Skeletal muscle tissue (tissue), 4 donors: ENCODE measurements around the gene AKR1D1. TPM values are rescaled to one million over a fixed set of nuclear protein-coding genes. Genes with fewer than 3 reads are reported as not detected.
"Not testable (repeated sequence)": the region's sequence is repeated elsewhere in the genome, so short reads cannot be mapped to it uniquely, and the experiment has no call there.

Experiments used
- H3K27ac ChIP-seq: one replicate; pipeline ENCODE4 v1.7.0; 2013; ENCODE audit warnings: mild to moderate bottlenecking, low read depth, low read length, inconsistent platforms
- H3K27me3 ChIP-seq, 3 donors: one replicate each; pipeline ENCODE4 v1.7.0; 2013; ENCODE audit warnings: low read length in 3 of 3; ENCODE audit not compliant: control insufficient read depth in 3 of 3, insufficient read depth in 3 of 3
- H3K36me3 ChIP-seq, 3 donors: one replicate each; pipeline ENCODE4 v1.7.0; 2013; ENCODE audit warnings: low read length in 3 of 3; ENCODE audit not compliant: control insufficient read depth in 3 of 3, insufficient read depth in 3 of 3
- H3K4me1 ChIP-seq, 3 donors: one replicate each; pipeline ENCODE4 v1.7.0; 2013; ENCODE audit warnings: low read length in 3 of 3, mild to moderate bottlenecking in 3 of 3; ENCODE audit not compliant: control insufficient read depth in 3 of 3, insufficient read depth in 3 of 3
- H3K4me3 ChIP-seq, 3 donors: one replicate each; pipeline ENCODE4 v1.7.0; 2013; ENCODE audit warnings: low read length in 3 of 3
- H3K9ac ChIP-seq, 3 donors: one replicate each; pipeline ENCODE4 v1.7.0; 2013; ENCODE audit warnings: low read length in 3 of 3, mild to moderate bottlenecking in 3 of 3, moderate library complexity in 2 of 3, low read depth in 1 of 3
- H3K9me3 ChIP-seq, 3 donors: one replicate each; pipeline ENCODE4 v1.7.0; 2013; ENCODE audit warnings: low read length in 3 of 3; ENCODE audit not compliant: control insufficient read depth in 3 of 3
- total RNA-seq: library from RNA; depleted of rRNA; stranded (reverse); fragments of >200 nt; gene quantifications from one replicate; pipeline ENCODE4 v1.2.3, GENCODE V29; 2014
- donor health status: Osteomylitis.

AKR1D1 gene
- total RNA-seq, 1 donor from 2014 or later: not detected

GRCh38 chr7:138067774-138068173 lies 8.5 kb upstream of the AKR1D1 start:
- H3K9me3 ChIP-seq: no peaks in the 10 kb centered on the region
- no peaks in the 10 kb centered on the region for H3K4me1 ChIP-seq
- no peak overlapping the region for H3K9ac ChIP-seq
- H3K27me3 ChIP-seq: peaks cover 0 to 3% (median 2%) of the 10 kb centered on the region in 3 donors
- no peak overlapping the region for H3K27ac ChIP-seq
- no peak overlapping the region for H3K4me3 ChIP-seq
- H3K36me3 ChIP-seq: no peaks in the 10 kb centered on the region

GRCh38 chr7:138070908-138071307 lies 5.4 kb upstream of the AKR1D1 start:
- H3K27ac ChIP-seq: no peak overlapping the region

DNA sequence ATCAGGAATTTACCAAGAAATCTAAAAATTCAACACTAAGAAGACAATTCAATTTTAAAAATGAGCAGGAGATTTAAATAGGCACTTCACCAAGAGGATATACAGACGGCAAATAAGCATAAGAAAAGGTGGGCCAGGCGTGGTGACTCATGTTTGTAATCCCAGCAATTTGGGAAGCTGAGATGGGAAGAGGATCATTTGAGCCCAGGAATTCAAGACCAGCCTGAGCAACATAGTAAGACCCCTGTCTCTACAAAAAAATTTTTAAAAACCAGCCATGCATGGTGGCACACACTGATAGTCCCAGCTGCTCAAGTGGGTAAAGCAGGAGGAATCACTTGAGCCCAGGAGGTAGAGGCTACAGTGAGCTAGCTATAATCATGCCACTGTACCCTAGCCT lies 3.5 kb upstream of the AKR1D1 start:
- no peaks in the 10 kb centered on the region for H3K4me1 ChIP-seq
- H3K9me3 ChIP-seq: no peaks in the 10 kb centered on the region
- H3K4me3 ChIP-seq: no peak overlapping the region
- no peak overlapping the region for H3K27ac ChIP-seq
- H3K36me3 ChIP-seq: no peaks in the 10 kb centered on the region
- no peak overlapping the region for H3K9ac ChIP-seq
- no peaks in the 10 kb centered on the region for H3K27me3 ChIP-seq

More at GRCh38 chr7:138070908-138071307, 5.4 kb upstream of the AKR1D1 start:
- no peaks in the 10 kb centered on the region for H3K36me3 ChIP-seq
- no peak overlapping the region for H3K9ac ChIP-seq
- H3K27me3 ChIP-seq: no peaks in the 10 kb centered on the region
- H3K4me1 ChIP-seq: no peaks in the 10 kb centered on the region
- no peaks in the 10 kb centered on the region for H3K9me3 ChIP-seq
- H3K4me3 ChIP-seq: no peak overlapping the region

- Histone ChIP-seq H3K9me3 (no peaks in the 10 kb centered on the region), H3K27me3 (no peaks in the 10 kb centered on the region), H3K36me3 (no peaks in the 10 kb centered on the region), H3K27ac (no peak overlapping the region), H3K4me3 (no peak overlapping the region), H3K4me1 (no peaks in the 10 kb centered on the region), H3K9ac (no peak overlapping the region)
Observed at GRCh38 chr7:138074121-138074520, 2.1 kb upstream of the AKR1D1 start.

DNA sequence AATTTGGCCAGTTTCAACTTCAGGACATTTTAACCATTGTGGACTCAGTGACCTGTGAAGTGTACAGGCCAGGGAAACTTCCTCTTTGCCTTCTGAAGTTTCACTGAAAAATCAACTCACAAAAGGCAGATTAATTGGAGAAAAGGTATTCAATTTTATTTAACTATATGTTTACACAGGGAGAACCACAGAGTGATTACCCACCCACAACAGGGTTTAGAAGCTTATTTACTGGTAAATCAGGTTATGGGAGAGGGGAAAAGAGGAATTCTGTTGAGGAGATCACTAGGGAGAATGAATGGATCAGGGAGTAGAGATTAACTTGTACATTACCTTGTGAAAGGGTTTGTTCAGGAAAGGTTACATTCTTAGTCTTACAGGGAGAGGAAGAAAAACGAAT lies 1.7 kb upstream of the AKR1D1 start:
- Histone ChIP-seq H3K9ac (no peak overlapping the region), H3K27ac (no peak overlapping the region), H3K4me1 (no peaks in the 10 kb centered on the region), H3K27me3 (no peaks in the 10 kb centered on the region), H3K36me3 (no peaks in the 10 kb centered on the region), H3K9me3 (no peaks in the 10 kb centered on the region), H3K4me3 (no peak overlapping the region)

DNA sequence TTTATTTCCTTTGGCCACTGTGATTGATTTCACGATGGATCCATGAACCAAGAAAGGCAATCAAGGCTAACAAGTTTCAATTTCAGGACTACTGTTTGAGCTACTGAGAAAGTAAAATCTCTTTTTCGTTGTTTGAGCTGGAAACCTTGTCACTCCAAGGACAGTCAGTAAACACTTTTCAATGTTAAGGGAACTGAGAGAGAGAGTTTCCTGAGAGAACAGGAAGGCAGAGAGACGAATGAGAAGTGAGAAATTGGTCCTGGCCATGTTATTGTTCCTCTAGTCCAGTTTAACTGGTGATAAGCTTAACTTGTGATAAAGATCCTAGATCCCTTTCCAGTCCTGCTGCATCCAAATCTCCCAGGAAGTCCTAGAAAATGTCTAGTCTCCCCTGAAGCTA lies 909 bp upstream of the AKR1D1 start:
- no peaks in the 10 kb centered on the region for H3K9me3 ChIP-seq
- H3K27me3 ChIP-seq: no peaks in the 10 kb centered on the region
- H3K27ac ChIP-seq: no peak overlapping the region
- H3K36me3 ChIP-seq: no peaks in the 10 kb centered on the region
- no peaks in the 10 kb centered on the region for H3K4me1 ChIP-seq
- H3K9ac ChIP-seq: no peak overlapping the region
- no peak overlapping the region for H3K4me3 ChIP-seq

DNA sequence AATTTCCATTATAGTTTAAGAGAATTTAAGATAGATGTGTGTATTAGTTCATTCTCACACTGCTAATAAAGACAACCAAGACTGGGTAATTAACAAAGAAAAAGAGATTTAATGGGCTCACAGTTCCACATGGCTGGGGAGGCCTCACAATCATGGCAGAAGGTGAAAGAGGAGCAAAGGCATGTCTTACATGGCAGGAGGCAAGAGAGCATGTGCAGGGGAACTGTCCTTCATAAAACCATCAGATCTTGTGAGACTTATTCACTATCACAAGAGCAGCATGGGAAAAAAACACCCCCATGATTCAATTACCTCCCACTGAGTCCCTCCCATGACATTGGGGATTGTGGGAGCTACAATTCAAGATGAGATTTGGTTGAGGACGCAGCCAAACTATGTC lies 473 bp upstream of the AKR1D1 start:
- H3K4me1 ChIP-seq, H3K36me3 ChIP-seq, H3K27ac ChIP-seq, H3K9me3 ChIP-seq, H3K9ac ChIP-seq, H3K27me3 ChIP-seq, H3K4me3 ChIP-seq: not testable (repeated sequence)

GRCh38 chr7:138077809-138078208 lies 1.6 kb downstream of the AKR1D1 start:
- Histone ChIP-seq H3K27ac (no peak overlapping the region), H3K4me3 (no peak overlapping the region), H3K36me3 (no peaks in the 10 kb centered on the region), H3K9ac (no peak overlapping the region), H3K27me3 (no peaks in the 10 kb centered on the region), H3K9me3 (no peaks in the 10 kb centered on the region), H3K4me1 (no peaks in the 10 kb centered on the region)

GRCh38 chr7:138079137-138079536 lies 2.9 kb downstream of the AKR1D1 start:
- Histone ChIP-seq H3K9ac (no peak overlapping the region), H3K27ac (no peak overlapping the region), H3K4me1 (no peaks in the 10 kb centered on the region), H3K9me3 (no peaks in the 10 kb centered on the region), H3K36me3 (no peaks in the 10 kb centered on the region), H3K27me3 (no peaks in the 10 kb centered on the region), H3K4me3 (no peak overlapping the region)

DNA sequence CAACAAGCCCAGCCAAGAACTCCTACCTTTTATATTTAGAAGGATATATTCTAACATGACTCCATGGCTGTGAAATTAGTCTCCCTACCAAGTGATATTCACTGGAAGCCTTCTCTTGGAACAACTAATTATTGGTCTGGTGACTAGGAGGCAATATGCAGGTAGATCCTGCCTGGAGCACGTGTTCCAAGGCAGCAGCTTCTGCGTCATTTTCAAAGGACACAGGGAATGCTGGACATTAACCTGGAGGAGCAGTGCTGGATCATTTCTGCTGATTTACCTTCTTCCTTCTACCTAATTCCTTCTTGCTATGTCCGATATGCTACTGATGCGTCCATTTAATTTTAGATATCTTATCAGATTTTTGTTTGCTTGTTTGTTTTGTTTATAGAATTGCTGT lies 5.6 kb downstream of the AKR1D1 start:
- no peaks in the 10 kb centered on the region for H3K4me1 ChIP-seq
- H3K9me3 ChIP-seq: no peaks in the 10 kb centered on the region
- no peak overlapping the region for H3K27ac ChIP-seq

DNA sequence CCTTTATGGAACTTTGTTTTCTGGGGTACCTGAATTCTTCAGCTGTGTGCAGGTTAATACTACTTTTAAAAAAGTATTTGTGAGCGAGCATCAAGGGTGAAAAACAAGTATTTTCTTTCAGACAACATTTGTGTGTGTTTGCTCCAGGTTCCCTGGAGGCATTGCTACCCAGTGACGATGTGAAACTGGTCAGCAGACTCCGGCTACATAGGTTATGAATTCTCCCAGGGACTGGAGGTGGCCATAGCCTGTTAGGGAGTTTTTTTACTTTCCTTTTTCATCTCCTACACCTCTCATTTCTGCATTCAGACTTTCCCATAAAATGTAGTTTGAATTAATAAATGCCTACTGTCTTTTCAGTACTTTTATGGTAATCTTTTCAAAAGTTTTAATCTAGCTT lies 7.6 kb downstream of the AKR1D1 start:
- no peak overlapping the region for H3K27ac ChIP-seq
- no peaks in the 10 kb centered on the region for H3K9me3 ChIP-seq
- no peaks in the 10 kb centered on the region for H3K4me1 ChIP-seq
- H3K4me3 ChIP-seq: no peak overlapping the region
- H3K36me3 ChIP-seq: no peaks in the 10 kb centered on the region
- H3K27me3 ChIP-seq: no peaks in the 10 kb centered on the region
- no peak overlapping the region for H3K9ac ChIP-seq

More for the DNA sequence above, 5.6 kb downstream of the AKR1D1 start:
- Histone ChIP-seq H3K9ac (no peak overlapping the region), H3K4me3 (no peak overlapping the region), H3K27me3 (no peaks in the 10 kb centered on the region), H3K36me3 (no peaks in the 10 kb centered on the region)
